Midbrain (tissue), 1 donor: ENCODE results near the gene PPP2R5A.
A peak's percentile ranks its signal among the peaks of the same experiment; 100 is the strongest.

Experiments used
- DNase-seq: peaks from one replicate; lab custom pipeline; 2025; lab: John Stamatoyannopoulos, UW

PPP2R5A gene

DNA sequence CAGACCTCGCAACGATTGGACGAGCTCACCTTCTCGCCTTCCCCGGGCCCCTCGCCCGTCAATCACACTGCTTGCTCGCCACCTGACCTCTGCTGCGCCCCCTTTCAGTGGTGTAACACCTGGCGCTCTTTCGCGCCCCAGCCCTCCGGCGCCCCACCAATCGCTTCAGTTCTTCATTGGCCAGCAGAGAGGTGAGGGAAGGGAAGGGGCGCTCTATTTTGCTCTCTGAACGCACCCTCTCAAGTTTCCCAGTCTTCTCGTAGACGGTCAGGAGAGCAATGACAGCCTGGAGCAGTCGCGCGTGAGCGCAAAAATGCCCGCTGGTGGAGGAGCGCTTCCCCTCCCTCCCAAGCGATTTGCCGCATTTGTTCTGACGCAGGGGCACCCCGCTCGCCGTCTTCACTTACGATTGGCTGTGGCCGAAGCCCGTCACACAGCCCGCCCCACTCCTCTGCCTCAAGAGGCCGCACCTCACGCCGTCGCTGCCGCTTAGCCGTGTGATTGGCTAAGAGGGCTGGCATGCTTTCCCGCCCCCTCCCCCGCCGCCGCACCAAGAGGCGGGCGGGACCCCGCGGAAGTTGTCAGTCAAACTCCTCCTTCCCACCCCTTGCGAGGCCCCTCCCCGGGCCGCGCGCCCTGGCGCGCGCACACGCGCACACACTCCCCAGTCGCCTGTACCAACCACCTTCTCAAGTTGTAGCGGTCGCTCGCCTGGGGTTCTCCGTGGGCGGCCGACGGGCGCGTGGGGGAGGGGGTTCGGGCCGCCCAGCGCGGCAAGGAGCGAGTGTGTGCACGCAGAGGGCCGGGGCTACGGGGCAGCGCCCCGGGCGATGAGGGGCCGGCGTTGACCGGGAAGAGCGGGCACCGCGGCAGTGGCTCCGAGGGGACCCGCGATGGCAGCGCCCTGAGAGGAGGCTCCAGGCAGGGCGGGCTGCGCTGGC lies at the start of gene PPP2R5A:
PPP2R5A (plus strand) TSS at position 667 of the 941 bp plus-strand sequence. CDS start 701 bp downstream, outside the sequence.
- DNase-seq, result peak; percentile 99

DNA sequence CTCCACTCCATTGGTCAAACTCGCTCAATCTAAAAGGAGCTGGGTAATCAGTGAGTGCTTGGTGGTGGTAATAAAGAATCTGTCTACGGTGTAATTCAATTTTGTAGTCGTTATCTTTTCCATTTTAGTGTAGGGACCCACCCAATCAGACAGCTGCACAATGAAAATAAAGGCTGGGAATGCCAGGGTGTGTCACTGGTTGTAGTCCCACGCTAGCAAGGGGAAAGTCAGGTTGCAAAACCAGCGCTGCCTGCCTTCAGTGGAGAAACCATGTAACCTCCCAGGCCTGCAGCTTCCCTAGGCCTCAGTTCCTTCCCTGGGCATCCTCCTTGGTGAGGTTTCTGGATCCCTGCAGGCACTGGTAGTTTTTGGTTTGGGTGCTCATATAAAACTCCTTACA lies 49.4 kb upstream of the PPP2R5A start:
- no peak for DNase-seq

DNA sequence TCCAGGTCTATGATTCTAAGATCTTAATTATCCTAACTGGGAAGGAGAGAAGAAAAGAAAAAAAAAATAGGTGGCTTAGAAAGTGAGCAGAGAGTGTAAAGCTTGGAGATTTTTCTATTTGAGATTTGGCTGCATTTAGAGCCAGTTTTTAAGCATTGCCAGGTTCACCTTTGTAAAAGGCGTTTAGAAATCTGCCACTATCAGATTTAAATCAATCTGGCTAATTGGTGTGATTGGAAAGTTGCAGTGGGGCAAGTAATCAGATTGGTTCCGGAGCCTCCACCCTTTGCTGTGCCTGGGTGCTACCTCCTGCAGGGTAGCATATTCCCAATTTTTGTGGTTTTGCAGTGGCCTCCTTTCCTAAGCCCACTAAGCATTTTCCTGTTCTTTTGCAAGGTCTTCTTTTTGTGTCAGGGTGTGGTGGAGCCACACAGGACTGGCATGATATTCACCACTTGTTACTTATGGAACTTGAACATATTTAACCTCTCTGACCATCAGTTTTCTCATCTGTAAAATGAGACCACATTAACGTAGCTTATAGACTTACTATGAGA lies 48.5 kb upstream of the PPP2R5A start:
- DNase-seq, result no peak

DNA sequence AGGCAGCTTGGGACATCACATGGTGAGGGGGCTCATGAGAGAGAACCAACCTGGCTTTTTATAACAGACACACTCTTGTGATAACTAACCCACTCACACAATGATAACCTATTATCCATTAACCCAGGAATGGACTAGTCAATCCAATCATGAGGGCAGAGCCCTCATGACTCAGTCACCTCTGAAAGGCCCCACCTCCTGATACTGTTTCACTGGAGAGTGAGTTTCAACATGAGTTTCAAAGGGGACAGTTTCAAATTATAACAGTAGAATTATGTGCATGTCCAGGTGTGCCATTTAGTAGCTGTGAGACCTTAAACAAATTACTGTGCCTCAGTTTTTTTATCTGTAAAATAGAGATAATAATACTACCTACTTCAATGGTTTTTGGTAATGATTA lies 47.6 kb upstream of the PPP2R5A start:
- no peak for DNase-seq

DNA sequence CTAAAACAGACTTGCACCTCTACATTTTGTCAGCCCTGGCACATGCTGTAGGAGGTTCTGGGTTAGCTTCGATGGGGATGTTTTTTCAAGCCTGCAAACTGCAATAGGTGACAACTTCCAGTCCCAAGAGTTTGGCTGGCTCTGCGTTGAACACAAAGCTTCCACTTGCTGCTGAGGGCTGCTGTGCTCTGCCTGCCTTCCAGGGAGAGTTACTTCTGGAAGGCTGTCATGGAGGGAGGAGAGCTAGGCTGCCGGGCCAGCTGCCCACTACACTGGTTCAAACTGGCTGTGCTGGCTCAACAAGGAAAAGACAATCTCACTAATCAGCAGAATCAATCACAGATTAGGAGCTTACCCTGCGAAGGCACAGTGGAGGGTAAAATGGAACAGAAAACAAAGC lies 46.7 kb upstream of the PPP2R5A start:
- peak; percentile 35 for DNase-seq

DNA sequence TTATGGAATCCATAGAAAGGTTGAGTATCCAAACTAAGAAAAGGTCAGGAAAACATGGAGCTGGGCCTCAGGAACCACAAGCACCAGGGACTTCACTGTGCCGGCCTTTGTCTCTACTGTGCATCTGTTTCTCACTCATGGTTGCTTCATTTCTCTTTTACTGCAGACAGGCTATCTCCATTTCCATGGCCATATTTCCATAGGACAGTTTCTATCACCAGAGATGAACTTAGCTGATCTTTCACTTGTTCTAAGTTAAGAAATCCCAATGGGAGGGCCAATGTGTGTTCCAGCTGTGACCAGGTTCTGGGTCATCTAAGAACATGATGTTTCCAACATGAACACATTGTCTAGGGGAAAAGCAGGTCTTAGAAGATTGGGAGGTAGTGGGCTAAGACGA lies 43.7 kb upstream of the PPP2R5A start:
- DNase-seq, result no peak

DNA sequence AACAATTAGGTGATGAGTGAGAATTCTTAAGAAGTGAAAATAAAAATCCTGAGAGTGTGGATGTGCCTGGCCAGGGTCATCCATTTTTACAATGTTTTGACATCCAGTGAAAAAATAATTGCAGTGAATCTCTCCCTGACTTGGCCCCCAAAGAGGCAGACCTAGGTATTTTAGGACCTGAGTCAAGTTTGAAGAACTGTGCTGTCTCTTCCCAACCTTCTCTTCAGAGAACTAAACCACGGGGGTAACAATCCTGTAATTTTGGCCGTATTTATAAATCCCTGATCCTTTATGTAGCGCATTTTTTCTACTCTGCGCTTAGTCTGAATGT lies 43.3 kb upstream of the PPP2R5A start:
- DNase-seq, result no peak

DNA sequence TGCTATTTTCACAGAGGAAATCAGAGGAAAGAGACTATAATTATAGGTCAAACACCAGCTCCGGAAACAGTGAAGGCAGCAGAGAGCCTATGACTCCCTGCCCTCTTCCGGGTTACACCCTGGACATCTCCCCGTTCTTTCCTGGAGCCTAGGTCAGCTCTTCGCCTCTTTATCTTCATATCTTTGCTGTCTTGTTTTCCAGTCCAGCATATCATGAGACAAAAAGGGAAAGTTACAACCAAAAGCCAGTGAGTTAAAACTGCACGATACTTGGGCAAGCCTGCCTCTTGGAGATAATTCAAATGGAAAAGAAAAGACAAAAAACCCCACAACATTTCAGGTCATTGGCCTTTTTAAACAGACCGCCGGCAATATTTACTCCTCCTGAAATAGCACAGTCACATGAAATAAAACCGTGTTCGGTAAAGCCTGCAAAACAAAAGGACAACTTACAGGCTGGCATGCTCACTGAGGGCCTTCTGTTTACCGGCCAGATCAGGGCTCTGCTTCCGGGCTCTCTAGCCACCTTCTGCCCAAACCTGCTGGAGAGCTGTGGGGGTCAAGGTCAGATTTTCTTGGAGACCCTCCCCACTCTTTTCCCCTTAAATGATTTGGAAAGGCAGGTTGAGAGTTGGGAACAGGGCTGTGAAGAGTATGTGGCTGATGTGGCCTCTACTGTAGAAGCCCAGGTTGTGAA lies 42.8 kb upstream of the PPP2R5A start:
- DNase-seq, result peak; percentile 16

DNA sequence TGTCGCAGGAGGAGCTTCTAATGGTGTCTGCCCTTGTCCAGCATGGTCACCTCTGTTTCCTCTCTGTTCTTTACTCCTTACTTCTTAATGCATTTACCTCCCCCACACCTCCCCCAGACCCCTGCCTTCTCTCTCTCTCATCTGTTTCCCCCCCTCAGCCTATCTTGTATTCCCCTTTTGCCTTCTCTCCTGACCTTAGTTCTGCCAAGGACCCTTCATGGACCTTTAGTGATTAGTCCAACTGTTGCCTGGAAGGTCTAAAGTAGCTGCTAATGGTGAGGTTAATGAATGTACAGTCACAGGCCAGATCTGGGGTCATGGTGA lies 42.3 kb upstream of the PPP2R5A start:
- DNase-seq, result no peak

DNA sequence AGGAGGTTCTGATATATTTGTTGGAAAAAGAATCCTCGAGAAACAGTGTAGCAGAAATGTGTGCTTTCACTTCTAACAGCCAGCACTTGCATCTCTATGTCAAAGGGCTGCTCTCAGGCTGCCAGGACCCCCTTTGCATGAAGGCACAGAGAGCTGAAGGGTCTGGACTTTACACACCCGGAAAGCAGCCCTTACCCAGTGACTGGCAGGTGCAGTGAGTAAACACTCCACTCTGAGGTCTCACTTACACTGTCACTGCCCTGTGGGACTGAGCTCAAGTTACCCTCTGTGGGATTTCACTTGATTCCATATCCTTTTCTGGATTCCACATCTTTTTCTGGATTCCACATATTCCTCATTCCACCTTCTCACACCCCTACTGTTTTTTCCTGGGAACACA lies 40.8 kb upstream of the PPP2R5A start:
- DNase-seq, result no peak

DNA sequence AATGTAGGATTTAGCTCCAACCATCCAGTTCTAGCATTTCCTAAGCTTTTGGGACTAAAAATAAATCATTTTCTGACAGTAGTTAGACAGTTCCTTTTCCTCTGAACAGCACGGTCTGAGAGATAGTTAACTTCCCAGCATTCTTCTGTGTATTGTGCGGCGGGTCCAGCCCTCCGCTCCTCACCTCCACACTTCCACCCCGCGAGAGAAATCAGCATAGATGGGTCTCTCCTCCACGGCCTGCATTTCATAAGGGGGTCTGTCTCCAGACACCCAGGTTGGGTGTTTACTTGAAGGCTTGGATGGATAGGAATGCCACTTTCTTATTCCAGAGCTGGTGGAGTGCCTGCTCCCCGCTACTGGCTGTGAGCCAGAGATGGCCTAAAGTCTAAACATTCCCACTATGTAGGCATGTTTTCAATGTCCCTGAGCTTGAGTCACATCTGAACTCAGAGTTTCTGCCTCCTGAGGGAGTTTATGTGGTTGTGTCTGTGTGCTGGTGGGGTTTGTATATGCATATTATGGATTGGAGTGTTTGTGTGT lies 38.0 kb upstream of the PPP2R5A start:
- no peak for DNase-seq

DNA sequence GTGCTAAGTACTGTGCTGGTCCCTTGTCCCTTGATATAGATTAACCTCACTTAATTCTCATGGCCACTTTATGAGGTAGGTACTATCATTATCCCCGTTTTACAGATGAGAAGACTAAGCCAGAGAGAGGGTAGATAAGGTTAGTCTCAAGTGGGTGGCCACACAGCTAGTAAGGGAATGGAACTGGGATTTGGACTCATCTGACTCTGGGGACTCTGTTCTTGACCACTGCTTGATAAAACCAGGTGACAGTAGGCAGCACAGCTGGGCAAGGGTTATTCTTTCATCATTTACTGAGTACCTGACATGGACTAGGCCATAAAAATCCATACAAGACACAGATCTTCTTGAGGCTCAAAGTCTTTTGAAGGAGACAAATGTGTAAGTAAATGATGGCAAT lies 37.2 kb upstream of the PPP2R5A start:
- DNase-seq, result no peak

DNA sequence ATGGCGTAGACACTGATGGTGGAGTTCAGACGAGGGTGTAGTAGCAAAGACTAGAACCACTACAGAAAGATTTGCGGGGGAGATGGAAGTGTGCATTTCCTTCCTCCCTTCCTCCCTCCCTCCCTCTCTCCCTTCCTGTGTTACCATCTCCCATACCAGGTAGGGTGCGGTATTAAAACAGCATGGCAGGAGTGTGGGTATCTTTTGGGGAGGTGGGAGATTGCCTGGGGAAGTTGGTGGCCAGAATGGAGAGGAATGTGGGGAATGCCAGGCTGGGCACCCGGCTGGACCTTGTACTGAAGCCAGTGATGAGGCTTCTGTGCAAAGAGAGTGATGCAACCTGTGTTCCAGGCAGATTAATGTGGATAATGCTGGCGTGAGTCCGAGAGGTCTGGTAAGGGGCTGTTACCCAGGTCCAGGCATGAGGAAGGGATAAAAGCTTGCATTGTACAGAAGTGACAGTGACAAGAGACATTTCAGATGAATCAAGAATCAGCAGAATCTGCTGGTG lies 30.3 kb upstream of the PPP2R5A start:
- no peak for DNase-seq

DNA sequence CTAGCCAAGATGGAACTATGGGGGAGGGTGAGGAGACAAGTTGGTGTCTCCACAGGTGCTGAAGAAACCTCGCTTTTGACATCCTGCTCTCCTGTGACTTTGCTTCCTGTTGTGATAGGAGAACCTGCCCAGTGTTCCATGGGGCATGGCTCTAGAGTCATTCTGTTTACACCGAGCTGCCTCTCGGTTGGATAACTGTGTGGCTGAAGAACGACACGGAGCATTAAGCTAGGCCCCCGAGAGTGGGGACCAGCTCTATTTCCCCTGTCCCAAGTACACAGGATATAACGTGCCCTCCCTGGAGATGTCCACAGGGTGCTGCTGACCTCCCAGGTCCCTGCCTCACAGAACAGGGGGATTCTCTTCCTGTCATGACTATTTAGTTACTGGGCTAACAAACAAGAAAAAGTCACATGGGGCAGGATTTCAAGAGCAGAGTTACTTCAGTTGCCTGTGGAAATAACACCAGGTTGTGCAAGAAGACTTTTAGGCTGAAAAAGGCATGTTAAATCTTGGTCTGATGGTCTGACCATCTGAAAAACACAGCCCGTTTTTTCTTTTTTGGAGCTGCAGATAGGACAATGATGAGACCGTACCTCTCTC lies 29.4 kb upstream of the PPP2R5A start:
- DNase-seq, result no peak

DNA sequence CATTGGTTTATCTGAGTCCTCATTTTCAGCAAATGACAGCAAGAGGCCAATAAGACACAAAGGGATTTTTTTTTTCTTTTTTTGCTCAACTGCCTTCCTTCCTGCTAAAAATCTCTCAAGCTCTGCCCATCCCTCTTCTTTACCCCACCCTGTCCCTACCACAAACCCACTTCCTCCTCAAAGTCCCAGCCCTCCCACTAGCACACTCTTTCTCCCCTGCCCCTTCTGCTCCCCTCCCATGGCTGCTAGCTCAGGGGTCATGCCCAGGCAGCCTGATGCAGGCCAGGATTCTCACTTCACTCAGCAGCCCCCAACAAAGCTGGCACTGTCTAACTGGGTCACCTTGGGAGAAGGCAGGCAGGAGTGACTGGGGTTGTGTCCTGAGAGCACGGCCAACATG lies 28.8 kb upstream of the PPP2R5A start:
- no peak for DNase-seq

DNA sequence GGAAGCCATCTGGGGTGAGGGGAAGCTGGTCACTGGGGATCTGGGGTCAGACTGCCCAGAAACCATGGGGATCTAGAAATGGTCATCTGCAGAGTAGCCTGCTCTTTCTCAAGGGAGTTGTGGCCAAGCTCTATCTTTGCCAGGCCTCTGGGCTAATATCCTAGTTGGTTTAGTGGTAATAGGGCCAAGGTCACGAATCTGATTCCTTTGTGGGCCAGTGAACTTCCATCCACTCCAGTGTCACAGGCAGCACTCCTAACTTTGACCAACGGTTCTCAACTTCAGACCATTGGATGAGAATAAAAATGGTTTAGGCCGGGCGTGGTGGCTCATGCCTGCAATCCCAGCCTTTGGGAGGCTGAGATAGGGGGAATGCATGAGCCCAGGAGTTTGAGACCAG lies 28.1 kb upstream of the PPP2R5A start:
- no peak for DNase-seq

DNA sequence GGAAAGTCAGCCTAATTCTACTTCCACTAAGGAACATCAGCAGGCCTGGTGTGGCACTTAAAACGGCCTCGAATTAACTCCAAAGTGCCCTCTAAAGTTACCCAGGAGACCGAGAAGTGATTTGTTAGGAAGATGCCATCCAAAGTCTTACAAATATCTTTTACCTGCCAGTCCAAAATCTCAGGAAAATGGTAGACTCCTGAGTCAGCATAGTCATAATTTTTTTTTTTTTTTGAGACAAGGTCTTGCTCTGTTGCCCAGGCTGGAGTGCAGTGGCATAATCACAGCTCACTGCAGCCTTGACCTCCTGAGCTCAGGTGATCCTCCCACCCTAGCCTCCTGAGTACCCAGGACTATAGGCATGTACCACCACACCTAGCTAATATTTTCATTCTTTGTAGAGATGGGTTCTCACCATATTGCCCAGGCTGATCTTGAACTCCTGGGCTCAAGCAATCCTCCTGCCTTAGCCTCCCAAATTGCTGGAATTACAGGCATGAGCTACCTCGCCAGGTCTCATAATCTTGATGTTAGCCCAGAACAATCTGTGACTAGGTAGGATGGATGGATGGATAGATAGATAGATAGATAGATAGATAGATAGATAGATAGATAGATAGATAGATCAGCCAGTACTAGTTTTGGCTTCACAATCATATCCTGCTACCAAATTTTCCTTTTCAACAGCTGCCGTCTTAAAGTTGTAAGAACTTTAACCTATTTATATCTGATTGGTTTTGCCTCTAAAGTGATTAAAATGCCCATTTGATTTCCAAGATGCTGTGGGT lies 25.3 kb upstream of the PPP2R5A start:
- no peak for DNase-seq

DNA sequence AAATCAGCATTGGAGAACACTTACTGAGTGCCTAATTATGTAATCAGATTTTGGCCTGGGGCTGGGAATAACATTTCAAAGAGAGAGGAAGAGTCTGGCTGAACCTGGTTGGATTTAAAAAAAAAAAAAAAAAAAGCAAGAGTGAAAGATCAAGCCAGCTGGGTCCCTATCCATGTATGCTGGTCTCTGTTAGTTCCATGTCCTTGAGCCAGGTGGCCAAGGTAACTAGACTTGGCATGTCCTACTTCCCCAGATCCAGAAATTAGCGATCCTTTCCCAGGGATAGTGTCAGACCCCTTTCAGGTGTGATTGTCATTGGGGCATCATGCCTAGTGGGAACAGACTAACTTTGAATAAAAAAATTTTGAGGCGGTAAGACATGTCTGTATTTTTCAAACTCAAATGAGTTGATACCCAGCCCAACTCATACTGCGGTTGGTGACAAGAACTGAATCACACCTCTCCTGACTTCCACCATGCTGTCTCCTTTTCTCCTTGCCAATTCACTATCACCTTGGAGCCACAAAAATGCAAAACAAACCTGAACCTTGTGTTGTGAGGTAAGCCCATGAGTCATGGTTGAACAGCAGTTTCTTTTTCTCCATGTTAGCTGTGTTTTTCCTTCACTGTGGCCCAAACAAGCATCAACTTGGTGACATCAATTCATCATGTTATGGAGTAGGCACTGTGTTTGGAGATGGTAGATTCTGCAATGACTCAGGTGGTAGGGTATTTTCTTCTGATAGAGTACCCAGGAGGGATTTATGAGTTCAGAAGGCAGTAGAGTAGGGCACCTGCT lies 24.5 kb upstream of the PPP2R5A start:
- DNase-seq, result no peak

DNA sequence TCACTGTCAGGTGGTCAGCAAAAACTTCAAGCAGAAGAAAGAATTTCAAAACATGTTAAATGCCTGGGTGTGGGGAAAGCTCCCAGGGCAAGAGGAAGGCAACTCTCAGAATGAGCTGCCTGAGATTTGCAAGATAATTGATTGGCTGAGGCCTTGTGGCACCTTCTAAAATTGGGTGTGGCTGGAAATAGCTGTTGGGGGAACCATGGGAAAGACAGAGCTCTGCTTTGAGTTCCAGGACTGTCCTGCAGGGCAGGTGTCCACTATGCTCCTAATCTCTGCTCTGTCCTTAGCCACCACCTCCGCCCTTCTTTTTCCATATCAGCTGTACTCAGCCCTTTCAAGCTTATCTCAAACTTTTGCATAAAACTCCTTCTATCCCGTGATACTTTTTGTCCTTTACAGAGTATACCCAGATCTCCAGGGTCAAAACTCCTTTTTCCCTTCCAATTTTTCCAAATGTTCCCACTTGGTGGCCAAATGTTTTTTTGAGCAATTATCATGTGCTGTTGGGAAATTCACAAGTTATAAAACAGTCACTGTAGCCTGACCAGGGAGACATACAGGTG lies 23.8 kb upstream of the PPP2R5A start:
- DNase-seq, result no peak

DNA sequence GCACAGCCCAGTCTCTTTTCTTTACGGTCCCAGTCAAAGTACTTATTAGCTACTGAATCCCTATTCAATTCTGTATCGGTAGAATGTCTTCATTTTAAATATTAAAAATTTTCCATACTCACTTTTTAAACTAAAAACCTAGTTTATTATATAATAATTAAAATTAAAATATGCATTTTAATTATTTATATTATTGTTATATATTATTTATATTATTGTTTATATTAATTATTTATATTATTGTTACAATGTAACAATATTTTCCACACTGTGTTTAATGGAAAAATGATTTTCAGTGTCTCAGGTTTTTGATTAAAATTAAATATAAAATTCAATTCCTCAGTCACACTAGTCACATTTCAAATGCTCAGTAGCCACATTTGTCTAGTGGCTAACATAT lies 18.2 kb upstream of the PPP2R5A start:
- DNase-seq, result no peak
